Suprapubic skin (tissue), 4 donors: ENCODE data around the gene COQ4.

ENCODE experiments used
- CTCF ChIP-seq, 2 donors: fragments of 200-600 bp in 1 of 2; fragments of 450-650 bp in 1 of 2; sonication (generic) in 1 of 2; IDR thresholded peaks; one replicate each; pipeline ENCODE4 v1.5.1; 2016 to 2019; ENCODE audit warnings: antibody characterized with exemption in 2 of 2, mild to moderate bottlenecking in 1 of 2, moderate library complexity in 1 of 2
- EP300 ChIP-seq: sonication (generic); formaldehyde crosslinking; IDR thresholded peaks from one replicate; pipeline ENCODE4 v1.6.1; 2017; ENCODE audit warnings: antibody characterized with exemption
- POLR2A ChIP-seq, 2 donors: fragments of 450-650 bp; IDR thresholded peaks; one replicate each; pipeline ENCODE4 v1.6.1; 2017; ENCODE audit warnings: antibody characterized with exemption in 2 of 2, mild to moderate bottlenecking in 2 of 2, moderate library complexity in 2 of 2
- POLR2AphosphoS5 ChIP-seq, 3 donors: sonication (generic); formaldehyde crosslinking; IDR thresholded peaks; one replicate each; pipeline ENCODE4 v1.6.1; 2017; ENCODE audit warnings: antibody characterized with exemption in 3 of 3

- TF ChIP-seq POLR2A (IDR thresholded peaks at IDR 0.05) (no peak), CTCF (IDR thresholded peaks at IDR 0.05) (peak; percentile 63 to 90), POLR2AphosphoS5 (IDR thresholded peaks at IDR 0.05) (no peak), EP300 (no peak)
Observed at GRCh38 chr9:128361986-128362646, 39.5 kb downstream of the COQ4 start.
